OCI-M2 (cell line): ENCODE results near the gene MTMR1.

ENCODE experiments used
- DNase-seq: peaks from one replicate; lab custom pipeline; 2025; ENCODE audit not compliant: unreplicated experiment; lab: John Stamatoyannopoulos, UW

Gene MTMR1

GRCh38 chrX:150762258-150763165 is 69.3 kb downstream of the MTMR1 start:
- no peak for DNase-seq

- no peak for DNase-seq
Observed at GRCh38 chrX:150763303-150763797, 70.2 kb downstream of the MTMR1 start.

- no peak for DNase-seq
Observed at GRCh38 chrX:150763810-150764209, 70.6 kb downstream of the MTMR1 start.

GRCh38 chrX:150765237-150765636 is 72.0 kb downstream of the MTMR1 start:
- DNase-seq: no peak

- no peak for DNase-seq
Observed at GRCh38 chrX:150765782-150766350, 72.7 kb downstream of the MTMR1 start.

- no peak for DNase-seq
Observed at GRCh38 chrX:150766351-150767044, 73.3 kb downstream of the MTMR1 start.

- no peak for DNase-seq
Observed at GRCh38 chrX:150767045-150767395, 73.8 kb downstream of the MTMR1 start.

GRCh38 chrX:150767475-150768131 is 74.4 kb downstream of the MTMR1 start:
- no peak for DNase-seq

- DNase-seq: no peak
Observed at GRCh38 chrX:150768132-150768485, 74.9 kb downstream of the MTMR1 start.

- DNase-seq: no peak
Observed at GRCh38 chrX:150768580-150769190, 75.5 kb downstream of the MTMR1 start.

GRCh38 chrX:150769408-150769807 is 76.2 kb downstream of the MTMR1 start:
- no peak for DNase-seq

GRCh38 chrX:150770623-150771022 is 77.4 kb downstream of the MTMR1 start:
- no peak for DNase-seq

GRCh38 chrX:150771116-150771515 is 77.9 kb downstream of the MTMR1 start:
- DNase-seq: no peak

- no peak for DNase-seq
Observed at GRCh38 chrX:150772150-150772970, 79.2 kb downstream of the MTMR1 start.

- DNase-seq: no peak
Observed at GRCh38 chrX:150773117-150773516, 79.9 kb downstream of the MTMR1 start.

- no peak for DNase-seq
Observed at GRCh38 chrX:150773634-150774033, 80.4 kb downstream of the MTMR1 start.

- DNase-seq: no peak
Observed at GRCh38 chrX:150774798-150775568, 81.8 kb downstream of the MTMR1 start.

GRCh38 chrX:150775569-150776350 is 82.6 kb downstream of the MTMR1 start:
- no peak for DNase-seq
